H9 (cell line): Measurements from ENCODE around the gene MEI4. TPM values are rescaled to one million over a fixed set of nuclear protein-coding genes. Genes with fewer than 3 reads are reported as not detected.

ENCODE experiments used
- DNase-seq: peaks from one replicate; pipeline ENCODE4 v3.0.0-alpha.2; 2017
- H2AFZ ChIP-seq: one replicate; pipeline ENCODE4 v1.6.1; 2013; ENCODE audit warnings: mild to moderate bottlenecking, low read length, control low read depth, moderate library complexity
- H2AK5ac ChIP-seq: 2 replicates; pipeline ENCODE4 v1.6.1; 2013; ENCODE audit warnings: low read length, control low read depth, mixed read lengths; ENCODE audit not compliant: insufficient read length
- H2BK120ac ChIP-seq: one replicate; pipeline ENCODE4 v1.6.1; 2013; ENCODE audit warnings: low read depth, mild to moderate bottlenecking, low read length, control low read depth, inconsistent platforms; ENCODE audit not compliant: poor library complexity, severe bottlenecking
- H2BK12ac ChIP-seq: 2 replicates; pipeline ENCODE4 v1.6.1; 2013; ENCODE audit warnings: low read length, control low read depth, mixed read lengths, low read depth; ENCODE audit not compliant: insufficient read length
- H2BK15ac ChIP-seq: 2 replicates; pipeline ENCODE4 v1.6.1; 2013; ENCODE audit warnings: low read depth, low read length, control low read depth
- H2BK20ac ChIP-seq: one replicate; pipeline ENCODE4 v1.6.1; 2013; ENCODE audit warnings: low read depth, mild to moderate bottlenecking, low read length, control low read depth, inconsistent platforms; ENCODE audit not compliant: poor library complexity, severe bottlenecking
- H2BK5ac ChIP-seq: 2 replicates; pipeline ENCODE4 v1.6.1; 2013; ENCODE audit warnings: low read length, control low read depth, mixed read lengths; ENCODE audit not compliant: insufficient read length
- H3K14ac ChIP-seq: 2 replicates; pipeline ENCODE4 v1.6.1; 2013; ENCODE audit warnings: low read length, control low read depth; ENCODE audit not compliant: insufficient read depth
- H3K18ac ChIP-seq: 2 replicates; pipeline ENCODE4 v1.6.1; 2013; ENCODE audit warnings: low read depth, mild to moderate bottlenecking, mixed read lengths, low read length, control low read depth; ENCODE audit not compliant: insufficient read length
- H3K23ac ChIP-seq: 2 replicates; pipeline ENCODE4 v1.6.1; 2013; ENCODE audit warnings: low read length, control low read depth, mixed read lengths, low read depth; ENCODE audit not compliant: insufficient read length
- H3K23me2 ChIP-seq: 2 replicates; pipeline ENCODE4 v1.6.1; 2013; ENCODE audit warnings: low read depth, mild to moderate bottlenecking, mixed read lengths, low read length, control low read depth; ENCODE audit not compliant: insufficient read length, poor library complexity, severe bottlenecking
- H3K27ac ChIP-seq: 2 replicates; pipeline ENCODE4 v1.5.1; 2013; ENCODE audit warnings: low read length, control low read depth, mixed read lengths, low read depth; ENCODE audit not compliant: insufficient read length
- H3K27me3 ChIP-seq: 2 replicates; pipeline ENCODE4 v1.6.1; 2013; ENCODE audit warnings: low read length, control low read depth, inconsistent platforms; ENCODE audit not compliant: insufficient read depth
- H3K4ac ChIP-seq: 2 replicates; pipeline ENCODE4 v1.6.1; 2013; ENCODE audit warnings: low read depth, mild to moderate bottlenecking, control low read depth, inconsistent platforms, low read length, moderate library complexity
- H3K4me1 ChIP-seq: 2 replicates; pipeline ENCODE4 v1.6.1; 2013; ENCODE audit warnings: low read length, control low read depth, inconsistent platforms; ENCODE audit not compliant: insufficient read depth
- H3K4me2 ChIP-seq: 2 replicates; pipeline ENCODE4 v1.6.1; 2013; ENCODE audit warnings: low read length, control low read depth, mixed read lengths; ENCODE audit not compliant: insufficient read length, insufficient read depth
- H3K56ac ChIP-seq: 2 replicates; pipeline ENCODE4 v1.6.1; 2013; ENCODE audit warnings: low read depth, mild to moderate bottlenecking, mixed read lengths, low read length, control low read depth; ENCODE audit not compliant: insufficient read length
- H3K79me1 ChIP-seq: 2 replicates; pipeline ENCODE4 v1.6.1; 2013; ENCODE audit warnings: low read depth, mild to moderate bottlenecking, moderate library complexity, low read length, control low read depth, inconsistent platforms; ENCODE audit not compliant: insufficient read depth, poor library complexity, severe bottlenecking
- H3K79me2 ChIP-seq: 2 replicates; pipeline ENCODE4 v1.6.1; 2013; ENCODE audit warnings: low read length, control low read depth, inconsistent platforms; ENCODE audit not compliant: insufficient read depth
- H3K9ac ChIP-seq: 2 replicates; pipeline ENCODE4 v1.6.1; 2013; ENCODE audit warnings: low read length, control low read depth, mixed read lengths; ENCODE audit not compliant: insufficient read length; ENCODE audit errors: extremely low read depth
- H3K9me3 ChIP-seq: one replicate; pipeline ENCODE4 v1.6.1; 2013; ENCODE audit warnings: low read depth, low read length, inconsistent platforms; ENCODE audit not compliant: control insufficient read depth
- H3T11ph ChIP-seq: one replicate; pipeline ENCODE4 v1.6.1; 2013; ENCODE audit warnings: mild to moderate bottlenecking, low read length, control low read depth, inconsistent platforms
- H4K20me1 ChIP-seq: one replicate; pipeline ENCODE4 v1.6.1; 2013; ENCODE audit not compliant: control insufficient read depth, insufficient read length, insufficient read depth
- H4K5ac ChIP-seq: 2 replicates; pipeline ENCODE4 v1.6.1; 2013; ENCODE audit warnings: low read depth, mild to moderate bottlenecking, mixed read lengths, low read length, control low read depth; ENCODE audit not compliant: insufficient read length
- H4K8ac ChIP-seq: replicated peaks from 2 replicates; pipeline ENCODE4 v1.6.1; 2013; ENCODE audit warnings: low read length, control low read depth, mixed read lengths, low read depth; ENCODE audit not compliant: insufficient read length
- H4K91ac ChIP-seq: 2 replicates; pipeline ENCODE4 v1.6.1; 2013; ENCODE audit warnings: low read depth, mild to moderate bottlenecking, moderate library complexity, mixed read lengths, low read length, control low read depth; ENCODE audit not compliant: insufficient read length
- H3K27ac Mint-ChIP-seq, 3 experiments: 2 replicates in 2 of 3; 3 replicates in 1 of 3; pipeline ENCODE4 v1.8.0; 2020 to 2021; ENCODE audit warnings: mixed read lengths in 3 of 3, mild to moderate bottlenecking in 1 of 3, moderate library complexity in 1 of 3
- H3K27me3 Mint-ChIP-seq: 2 replicates; pipeline ENCODE4 v1.8.0; 2021; ENCODE audit warnings: low read depth, mild to moderate bottlenecking, moderate library complexity, mixed read lengths
- H3K36me3 Mint-ChIP-seq, 3 experiments: 2 replicates in 2 of 3; 3 replicates in 1 of 3; pipeline ENCODE4 v1.8.0; 2020 to 2021; ENCODE audit warnings: low read depth in 3 of 3, mixed read lengths in 3 of 3; ENCODE audit not compliant: insufficient read depth in 1 of 3
- H3K4me1 Mint-ChIP-seq, 2 experiments: 2 replicates each; pipeline ENCODE4 v1.8.0; 2020; ENCODE audit warnings: mixed read lengths in 2 of 2
- H3K4me3 Mint-ChIP-seq, 2 experiments: 2 replicates in 1 of 2; 3 replicates in 1 of 2; pipeline ENCODE4 v1.8.0; 2020 to 2021; ENCODE audit warnings: mild to moderate bottlenecking in 2 of 2, mixed read lengths in 2 of 2, moderate library complexity in 1 of 2
- H3K9me3 Mint-ChIP-seq, 2 experiments: 2 replicates in 1 of 2; 3 replicates in 1 of 2; pipeline ENCODE4 v1.8.0; 2020; ENCODE audit warnings: mild to moderate bottlenecking in 2 of 2, mixed read lengths in 2 of 2, moderate library complexity in 1 of 2
- CTCF ChIP-seq: fragments of 200-600 bp; sonication (generic); conservative IDR thresholded peaks from 3 replicates; pipeline ENCODE4 v1.8.0; 2021; ENCODE audit warnings: antibody characterized with exemption, mild to moderate bottlenecking
- WGBS: extraction: QIAGEN DNeasy Blood & Tissue Kit; methylation state at CpG from one replicate; pipeline ENCODE4 v1.1.7; 2013; ENCODE audit warnings: missing lambda C conversion rate, low lambda C conversion rate, mixed read lengths; ENCODE audit not compliant: insufficient read length; ENCODE audit errors: extremely low coverage; 5-methylcytosine and 5-hydroxymethylcytosine counted together
- total RNA-seq: library from RNA; stranded (reverse); gene quantifications from 2 replicates; pipeline ENCODE4 v1.2.1, GENCODE V29; 2021

Gene MEI4
- total RNA-seq, 1 experiment from 2014 or later, result 0.55 TPM

- no peaks in the 10 kb centered on the region; a peak in 1 of 7 replicates for H3K36me3 Mint-ChIP-seq
- no peak overlapping the region for H3K27ac Mint-ChIP-seq
- WGBS, result no CpG with 5 or more reads among the region's 1 CpG
Measured at GRCh38 chr6:77683515-77683914, 30.7 kb downstream of the MEI4 start.

More at GRCh38 chr6:77683515-77683914, 30.7 kb downstream of the MEI4 start:
- Histone ChIP-seq H3K9me3 (no peaks in the 10 kb centered on the region), H2BK20ac (no peak overlapping the region), H3K79me2 (no peaks in the 10 kb centered on the region), H4K20me1 (no peaks in the 10 kb centered on the region), H3K9ac (no peak overlapping the region), H3K27ac (no peak overlapping the region), H2BK15ac (no peak overlapping the region), H3K18ac (no peak overlapping the region), H3K23me2 (no peaks in the 10 kb centered on the region), H4K8ac (no peak overlapping the region), H2BK5ac (no peak overlapping the region), H4K5ac (no peak overlapping the region), H3T11ph (no peak overlapping the region), H4K91ac (no peak overlapping the region), H3K27me3 (no peaks in the 10 kb centered on the region), H3K4me1 (no peaks in the 10 kb centered on the region), H3K4ac (no peak overlapping the region), H3K14ac (no peak overlapping the region), H2BK12ac (no peak overlapping the region), H2AFZ (no peak overlapping the region), H3K56ac (no peak overlapping the region), H3K4me2 (no peak overlapping the region), H3K79me1 (no peaks in the 10 kb centered on the region), H2AK5ac (no peak overlapping the region), H2BK120ac (no peak overlapping the region), H3K23ac (no peak overlapping the region)
- no peak for DNase-seq
- Mint-ChIP-seq H3K9me3 (no peaks in the 10 kb centered on the region; a peak in 1 of 5 replicates), H3K27me3 (no peaks in the 10 kb centered on the region), H3K4me3 (no peak overlapping the region), H3K4me1 (no peaks in the 10 kb centered on the region; a peak in 1 of 4 replicates)
- no peak for TF ChIP-seq CTCF
